Activated naive CD4-positive, alpha-beta T cell (primary cell): ENCODE measurements around the gene RFTN1.
"Not testable (repeated sequence)": the region's sequence is repeated elsewhere in the genome, so short reads cannot be mapped to it uniquely, and the experiment has no call there.

ENCODE experiments used
- DNase-seq, 4 experiments: peaks; one replicate each; lab custom pipeline; 2025; lab: John Stamatoyannopoulos, UW

RFTN1 gene

DNA sequence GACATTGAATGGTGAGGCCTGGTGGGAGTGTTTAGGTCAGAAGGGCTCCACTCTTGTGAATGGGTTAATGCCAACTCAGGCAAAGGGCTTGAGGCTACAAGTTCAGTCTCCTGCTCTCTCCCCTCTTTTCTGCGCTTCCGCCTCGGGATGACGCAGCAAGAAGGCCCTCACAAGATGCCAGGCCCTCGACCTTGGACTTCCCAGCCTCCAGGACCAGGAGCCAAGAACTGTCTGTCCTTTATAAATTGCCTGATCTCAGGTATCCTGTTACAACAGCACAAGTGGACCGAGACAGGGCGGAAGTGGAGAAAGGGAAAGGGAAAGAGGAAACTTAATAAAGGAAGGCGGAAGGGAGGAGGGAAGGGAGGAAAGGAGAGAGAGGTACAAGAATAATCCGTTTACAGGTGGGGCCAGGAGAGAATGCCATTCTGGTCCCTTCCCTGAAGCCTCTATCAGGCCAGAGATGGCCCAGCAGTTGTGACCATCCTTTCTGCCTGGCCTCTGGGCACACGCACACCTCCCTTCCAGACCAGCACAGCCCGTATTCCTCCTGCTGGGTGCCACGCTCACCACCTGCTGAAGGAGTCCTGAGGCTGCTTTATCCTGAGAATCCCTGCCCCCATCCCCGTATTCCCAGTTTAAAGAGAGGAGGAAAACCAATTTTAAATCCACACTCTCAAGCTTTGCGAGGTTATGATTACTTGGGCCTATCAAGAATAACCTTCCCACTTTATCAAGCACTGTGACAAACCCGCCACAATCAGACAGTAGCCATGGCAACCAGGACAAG, 184.3 kb downstream of the RFTN1 start:
- DNase-seq: no peak

DNA sequence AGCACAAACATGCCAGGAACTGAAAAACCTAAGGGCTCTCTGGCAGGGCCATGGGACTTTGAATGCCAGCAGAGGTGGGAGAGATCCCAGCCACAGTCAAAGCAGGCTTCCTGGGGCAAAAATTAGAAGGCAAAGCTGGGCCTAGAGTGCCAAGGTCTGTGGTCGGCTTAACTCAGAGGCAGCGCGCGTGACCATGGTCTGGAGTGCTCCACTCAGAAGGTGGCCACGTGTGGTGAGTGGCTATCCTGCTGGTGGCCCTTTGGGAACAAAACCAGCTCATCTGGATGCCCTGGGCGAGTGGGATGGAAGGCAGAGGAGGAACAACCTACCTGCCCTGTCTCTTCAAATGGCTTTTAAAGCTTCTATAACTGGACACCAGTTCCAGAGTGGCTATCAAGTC, 185.4 kb downstream of the RFTN1 start:
- no peak for DNase-seq

DNA sequence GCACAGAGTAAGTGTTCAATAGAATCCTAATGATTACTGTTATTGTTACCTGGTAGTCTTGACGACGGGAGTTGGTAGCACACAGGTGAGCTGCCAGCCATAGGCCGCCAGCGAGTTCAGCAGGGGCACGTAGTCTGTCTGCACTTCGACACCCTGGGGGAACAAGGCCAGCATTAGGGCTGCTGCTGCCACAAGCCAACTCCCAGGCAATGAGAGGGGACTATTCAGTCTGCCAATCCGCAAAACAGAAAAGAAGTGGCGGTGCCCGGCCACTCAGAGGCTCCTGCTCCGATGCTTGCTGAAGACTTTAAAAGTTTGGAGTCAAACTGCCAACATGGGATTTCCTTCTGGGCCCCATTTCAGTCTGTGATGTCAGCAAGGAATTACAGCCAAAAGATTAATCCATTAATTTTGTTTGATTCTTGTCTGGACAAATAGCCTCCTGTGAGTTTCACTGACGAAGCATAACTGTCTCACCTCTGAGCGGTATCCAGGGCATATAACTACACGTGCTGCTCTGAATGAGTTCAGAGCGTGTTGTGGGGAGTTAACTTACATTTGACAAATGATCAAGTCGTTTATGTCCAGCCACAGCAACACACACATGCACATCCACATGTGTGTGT, 186.7 kb downstream of the RFTN1 start:
- no peak for DNase-seq

DNA sequence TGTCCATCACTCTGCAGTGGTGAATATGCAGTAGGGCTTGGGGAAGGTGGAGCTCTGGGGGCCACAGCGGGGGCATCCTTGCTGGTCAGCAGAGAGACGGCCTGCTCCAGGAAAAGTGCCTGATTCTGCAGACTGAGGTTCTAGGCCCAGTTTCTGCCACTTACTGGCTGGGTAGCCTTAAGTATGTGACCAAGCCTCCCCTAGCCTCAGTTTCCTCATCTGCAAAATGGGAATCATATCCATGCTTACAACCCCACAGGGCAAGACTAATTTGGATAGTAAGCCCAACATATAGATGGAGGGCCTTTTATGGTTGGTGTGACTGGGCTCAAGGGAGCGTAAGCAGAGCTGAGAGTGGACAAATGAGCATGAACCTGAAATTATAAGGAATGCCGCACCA, 187.6 kb downstream of the RFTN1 start:
- DNase-seq: no peak

DNA sequence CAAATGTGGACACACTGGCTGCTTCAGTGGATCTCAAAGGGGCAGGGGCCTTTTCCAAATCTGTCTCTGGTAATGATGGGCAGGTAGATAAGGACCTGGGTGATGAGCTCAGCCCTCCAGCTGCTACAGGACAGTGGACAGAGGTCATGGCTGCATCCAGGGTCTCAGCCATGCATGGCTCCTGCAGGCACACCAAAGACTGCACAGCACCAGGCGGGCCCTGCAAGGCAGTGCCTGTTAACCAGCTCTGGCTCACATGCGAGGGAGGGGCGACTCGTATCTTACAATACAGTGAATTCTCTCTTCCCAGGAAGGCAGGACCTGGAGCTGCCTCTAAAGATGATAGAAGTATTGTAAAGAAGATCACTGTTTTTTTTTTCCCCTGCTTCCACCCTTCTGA, 189.8 kb downstream of the RFTN1 start:
- no peak for DNase-seq

DNA sequence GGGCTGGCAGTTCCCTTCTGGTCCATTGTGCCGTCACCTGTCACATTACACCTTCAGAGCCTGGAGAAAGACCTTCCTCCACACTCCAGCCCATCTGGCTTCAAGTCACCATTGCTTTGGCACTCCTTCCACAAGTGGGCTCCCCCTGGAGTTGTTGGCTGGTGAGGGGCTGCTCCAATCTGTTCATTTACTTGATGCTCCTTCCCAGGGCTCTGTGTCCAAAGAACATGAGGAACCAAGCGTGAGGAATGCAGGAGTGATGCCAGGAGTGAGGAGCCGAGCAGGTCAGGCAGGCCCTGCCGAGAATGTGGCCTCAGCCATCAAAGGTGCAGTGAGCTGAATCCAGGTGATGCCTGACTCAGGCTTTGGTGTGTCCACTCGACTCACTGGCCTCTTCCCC, 191.3 kb downstream of the RFTN1 start:
- DNase-seq: no peak

DNA sequence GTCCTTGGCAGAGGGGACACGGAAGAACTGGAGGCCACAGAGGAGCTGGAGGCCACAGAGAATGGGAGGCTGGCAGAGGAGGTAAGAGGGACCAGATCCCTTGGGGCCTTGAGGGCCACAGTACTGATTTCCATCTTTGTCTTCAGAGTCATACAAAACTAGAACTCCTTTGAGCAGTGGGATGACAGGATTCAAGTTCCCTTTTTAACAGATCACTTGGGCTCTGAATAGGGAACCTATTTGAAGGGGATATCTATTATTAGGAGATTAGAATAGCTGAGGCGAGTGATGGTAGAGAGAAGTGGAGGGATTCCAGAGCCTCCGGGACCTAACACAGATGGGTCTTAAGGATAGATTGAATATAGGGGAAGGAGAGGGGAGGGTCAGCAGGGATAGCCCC, 192.8 kb downstream of the RFTN1 start:
- DNase-seq: no peak

DNA sequence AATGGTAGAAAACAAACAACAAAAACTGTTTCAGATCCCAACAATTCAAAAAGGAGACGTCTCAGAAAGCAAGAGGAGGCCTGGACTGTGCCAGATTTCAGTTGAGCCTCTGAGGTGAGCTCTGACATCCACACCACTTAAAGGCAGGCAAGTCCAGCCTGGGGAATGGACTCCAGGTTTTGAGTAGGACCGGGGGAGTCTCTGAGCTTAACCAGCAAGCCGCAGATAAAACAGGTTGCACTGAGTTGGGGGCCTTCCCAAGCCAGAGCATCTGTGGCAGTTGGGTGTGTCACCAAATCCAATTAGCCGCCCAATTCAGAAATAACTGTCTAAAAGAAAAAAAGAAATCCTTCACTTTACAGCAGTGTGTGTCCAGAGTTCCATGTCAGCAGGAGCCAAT, 193.8 kb downstream of the RFTN1 start:
- no peak for DNase-seq

DNA sequence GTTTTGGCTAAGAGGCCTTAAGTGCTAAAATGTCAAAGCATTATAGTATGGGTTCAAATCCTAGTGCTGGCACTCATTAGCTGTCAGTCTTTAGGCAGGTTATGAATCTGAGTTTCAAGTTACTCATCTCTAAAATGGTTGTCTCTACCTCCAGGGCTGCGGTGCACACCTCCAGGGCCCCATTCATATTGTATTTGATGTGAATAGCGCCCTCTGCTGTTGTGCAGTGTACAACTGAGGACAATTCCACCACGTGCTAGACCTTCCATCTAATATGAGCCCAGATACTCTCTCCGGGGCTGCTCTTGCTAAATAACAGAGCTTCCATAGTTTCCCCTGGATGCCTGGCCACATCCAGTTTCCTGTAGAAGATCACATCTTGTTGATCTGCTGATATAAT, 194.2 kb downstream of the RFTN1 start:
- DNase-seq: peak; percentile 34 to 60 (median 48)

DNA sequence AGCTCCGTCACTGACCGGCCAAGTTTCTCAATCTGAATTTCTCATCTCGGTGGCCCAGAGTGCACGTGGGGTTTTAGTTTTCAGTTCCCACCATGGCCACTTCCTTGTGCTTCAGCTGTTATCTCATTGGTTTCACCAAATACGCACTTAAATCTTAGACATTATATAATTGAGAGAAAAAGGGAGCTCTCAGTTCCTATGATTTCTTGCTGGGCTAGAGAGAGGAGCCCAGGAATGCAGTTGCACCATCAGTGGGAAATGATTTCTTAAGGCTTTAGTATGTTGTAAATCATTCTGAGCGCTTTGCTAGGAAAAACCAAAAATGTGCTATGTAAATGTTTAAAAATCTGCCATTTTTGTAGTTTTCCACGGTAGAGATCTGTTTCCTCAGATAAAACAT, 195.3 kb downstream of the RFTN1 start:
- DNase-seq: no peak

DNA sequence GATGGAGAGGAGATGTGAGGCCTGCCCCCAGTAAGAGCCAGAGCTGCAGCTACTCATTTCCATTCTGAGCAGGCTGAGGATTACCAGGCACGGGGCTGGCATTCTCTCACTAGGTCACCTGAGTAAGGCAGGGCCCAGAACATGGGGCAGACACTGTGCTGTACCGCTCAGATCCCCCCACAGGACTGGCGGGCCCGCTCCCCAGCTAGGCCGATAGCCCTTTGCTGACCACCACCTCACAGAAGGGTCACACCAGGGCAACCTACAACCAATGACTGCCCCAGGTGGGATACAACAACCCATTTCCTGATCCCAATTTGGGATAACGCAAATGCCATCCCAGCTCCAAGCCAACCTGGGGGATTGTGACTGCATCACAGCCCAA, 195.9 kb downstream of the RFTN1 start:
- DNase-seq: no peak

DNA sequence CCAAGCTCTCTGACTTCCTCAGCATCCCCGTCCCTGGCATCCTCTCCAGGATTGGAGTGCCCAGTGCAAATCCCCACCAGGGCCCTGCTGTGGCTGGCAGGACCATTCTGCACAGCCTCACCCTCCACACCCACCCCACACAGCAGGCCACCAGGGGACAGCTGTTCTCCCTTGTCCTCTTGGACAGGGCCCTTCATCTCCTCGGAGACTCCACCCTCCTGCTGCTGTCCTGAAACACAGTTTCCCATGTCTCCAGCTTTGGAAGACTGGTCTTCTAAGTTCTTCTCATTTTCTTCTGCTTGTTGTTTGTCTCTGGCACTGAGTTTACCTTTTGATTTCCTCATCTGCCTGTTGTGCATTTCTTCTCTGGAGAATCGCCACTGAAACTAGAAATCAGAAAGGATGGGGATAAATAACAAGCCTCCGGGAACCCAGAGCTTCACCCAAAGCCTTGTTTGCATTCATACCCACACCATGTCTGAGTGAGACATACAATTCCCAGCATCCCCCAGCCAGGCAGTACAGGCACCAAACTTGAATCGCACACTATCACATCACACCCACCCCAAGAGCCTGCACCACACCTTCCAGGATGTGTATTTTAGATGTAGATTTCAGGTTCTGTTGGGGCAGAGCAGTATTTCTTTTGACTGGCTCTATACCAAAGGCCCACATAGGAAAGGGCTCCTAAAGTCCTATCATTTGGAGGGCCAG, 196.5 kb downstream of the RFTN1 start:
- no peak for DNase-seq

DNA sequence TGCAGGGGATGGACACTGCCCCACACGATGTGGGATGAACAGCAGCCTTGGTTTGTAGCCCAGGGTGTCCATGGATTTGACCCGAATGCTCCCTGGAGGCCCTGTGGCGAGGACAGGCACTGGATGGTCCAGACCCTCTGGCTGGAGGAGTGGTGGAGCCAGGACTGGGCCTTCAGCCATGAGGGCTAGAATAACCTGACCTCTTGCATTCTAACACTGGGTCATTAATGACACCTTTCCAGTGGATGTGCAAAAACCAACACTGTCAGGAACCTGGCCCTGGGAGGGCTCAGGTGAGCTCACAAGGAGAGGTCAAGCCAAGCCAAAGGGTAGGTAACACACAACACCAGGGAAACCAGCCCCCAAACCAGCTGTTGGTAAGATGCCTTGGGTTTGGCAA, 197.1 kb downstream of the RFTN1 start:
- DNase-seq: no peak

DNA sequence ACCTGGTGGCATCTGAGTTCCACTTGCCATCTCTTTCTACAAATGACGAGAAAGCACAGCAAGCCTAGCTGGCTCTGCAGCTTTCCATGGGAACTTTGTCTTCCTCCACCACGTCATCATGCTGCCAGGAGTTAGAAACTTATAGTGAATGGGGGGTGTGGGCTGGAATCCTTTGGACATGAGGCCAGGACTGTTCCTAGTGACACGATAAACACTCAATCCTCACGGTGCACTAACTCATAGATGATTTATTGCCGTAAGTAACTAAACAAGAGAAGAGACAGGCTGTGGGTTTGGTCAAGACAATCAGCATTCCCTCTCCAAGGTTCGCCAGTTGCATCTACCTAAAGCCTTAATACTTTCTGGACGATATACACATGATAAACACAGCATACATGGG, 197.9 kb downstream of the RFTN1 start:
- no peak for DNase-seq

DNA sequence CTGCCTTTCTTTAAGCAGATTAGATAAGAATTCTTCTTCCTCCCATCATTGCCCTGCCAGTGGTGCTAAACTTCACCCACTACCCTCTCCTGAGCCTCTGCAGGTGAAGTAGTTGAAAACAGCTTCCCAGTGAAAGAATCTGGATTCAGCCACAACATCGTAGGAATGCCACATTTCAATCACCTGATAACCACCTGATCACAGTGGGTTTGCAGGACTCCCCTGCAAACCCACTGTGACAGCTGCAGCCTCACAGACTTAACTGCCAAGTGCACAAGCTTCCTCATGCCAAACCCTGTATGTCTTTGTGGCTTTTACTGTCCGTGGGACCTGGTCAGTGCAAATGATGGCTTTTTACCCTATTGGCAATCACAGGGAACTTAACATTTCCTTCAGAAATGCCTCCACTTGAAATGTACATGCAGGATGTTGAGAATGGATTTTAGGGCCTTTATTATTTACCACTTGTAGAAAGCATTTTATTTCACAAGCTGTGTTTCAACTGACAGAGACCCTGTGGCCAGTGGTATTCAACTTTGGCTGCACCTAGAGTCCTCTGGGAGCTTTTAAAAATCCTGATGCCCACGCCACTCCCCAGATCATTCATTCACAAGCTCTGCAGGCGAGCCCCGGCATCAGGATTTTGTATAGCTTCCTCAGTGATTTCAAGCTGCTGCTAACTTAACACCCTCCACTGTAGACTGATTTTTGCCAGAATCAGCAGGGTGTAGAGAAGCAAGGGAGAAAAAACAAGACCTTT, 199.4 kb downstream of the RFTN1 start:
- DNase-seq: no peak

DNA sequence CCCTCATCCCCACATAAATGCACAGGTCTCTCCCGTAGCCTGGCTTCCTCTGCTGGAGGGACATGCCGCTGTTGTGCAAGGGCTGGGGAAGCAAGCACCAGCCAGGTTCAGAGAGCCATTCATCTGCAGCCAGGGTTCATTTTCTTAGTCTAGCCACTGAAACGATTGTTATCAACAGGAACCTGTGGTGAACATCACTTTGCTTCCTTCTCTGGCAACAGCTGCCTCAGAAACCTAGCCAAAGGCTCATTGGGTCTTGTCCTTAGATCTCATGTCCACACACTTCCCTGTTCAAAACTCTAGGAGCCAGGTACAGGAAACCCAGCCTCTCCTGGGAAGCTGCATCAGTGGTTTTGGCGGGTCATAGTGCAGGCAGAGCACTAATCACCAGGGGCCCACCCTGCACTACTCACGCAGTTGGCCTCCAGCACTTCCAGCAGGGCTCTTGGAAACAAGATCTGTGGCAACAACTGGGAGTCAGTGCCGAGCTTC, 201.5 kb downstream of the RFTN1 start:
- peak in 1 of 4 experiments; percentile 36 for DNase-seq

DNA sequence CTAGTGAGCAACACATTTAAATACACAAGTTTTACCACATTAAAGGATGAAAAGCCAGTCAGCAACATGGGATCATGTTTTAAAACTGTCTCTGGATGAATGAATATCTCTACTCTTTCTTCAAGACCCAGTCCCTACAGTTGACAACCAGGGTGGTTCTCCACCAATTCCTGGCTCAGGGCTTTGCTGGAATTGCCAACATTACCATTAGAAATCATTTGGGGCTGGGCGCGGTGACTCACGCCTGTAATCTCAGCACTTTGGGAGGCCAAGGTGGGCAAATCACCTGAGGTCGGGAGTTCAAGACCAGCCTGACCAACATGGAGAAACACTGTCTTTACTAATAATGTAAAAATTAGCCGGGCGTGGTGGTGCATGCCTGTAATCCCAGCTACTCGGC, 203.0 kb downstream of the RFTN1 start:
- not testable (repeated sequence) for DNase-seq

DNA sequence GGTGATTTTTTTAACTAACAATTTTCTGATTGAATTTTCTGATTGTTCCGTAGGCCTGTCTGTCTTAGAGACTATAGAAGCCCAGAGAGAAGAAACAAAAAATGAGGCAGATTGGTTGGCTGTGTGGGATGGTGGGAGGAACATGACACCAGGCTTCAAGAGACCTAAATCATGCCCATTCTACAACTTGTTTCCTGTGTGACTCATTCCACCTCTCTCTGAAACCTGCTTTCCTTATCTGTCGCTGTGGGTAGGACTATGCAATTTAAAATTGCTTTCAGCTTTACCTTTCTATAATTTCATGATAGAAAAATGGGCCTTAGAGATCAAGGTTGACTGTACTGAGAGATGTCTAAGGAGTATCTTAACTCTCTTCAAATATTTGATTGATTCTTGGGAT, 203.9 kb downstream of the RFTN1 start:
- no peak for DNase-seq

DNA sequence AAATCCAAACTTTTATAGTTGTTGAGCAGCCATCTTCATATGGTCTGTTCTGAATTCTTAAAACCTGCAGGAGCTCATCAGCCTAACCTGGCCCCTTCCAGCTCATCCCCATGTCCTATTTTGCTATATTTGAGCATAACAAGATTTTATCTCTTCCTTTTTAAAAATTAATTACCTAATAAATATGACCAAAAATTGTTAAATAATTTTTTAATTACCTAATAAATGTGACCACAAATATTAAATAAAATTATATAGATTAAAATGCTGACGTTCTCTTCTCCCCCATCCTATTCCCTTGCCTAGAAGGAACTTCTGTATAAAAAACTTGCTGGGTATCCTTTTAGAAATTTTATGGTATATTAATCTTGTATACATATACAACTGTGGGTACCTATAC, 204.8 kb downstream of the RFTN1 start:
- DNase-seq: no peak

DNA sequence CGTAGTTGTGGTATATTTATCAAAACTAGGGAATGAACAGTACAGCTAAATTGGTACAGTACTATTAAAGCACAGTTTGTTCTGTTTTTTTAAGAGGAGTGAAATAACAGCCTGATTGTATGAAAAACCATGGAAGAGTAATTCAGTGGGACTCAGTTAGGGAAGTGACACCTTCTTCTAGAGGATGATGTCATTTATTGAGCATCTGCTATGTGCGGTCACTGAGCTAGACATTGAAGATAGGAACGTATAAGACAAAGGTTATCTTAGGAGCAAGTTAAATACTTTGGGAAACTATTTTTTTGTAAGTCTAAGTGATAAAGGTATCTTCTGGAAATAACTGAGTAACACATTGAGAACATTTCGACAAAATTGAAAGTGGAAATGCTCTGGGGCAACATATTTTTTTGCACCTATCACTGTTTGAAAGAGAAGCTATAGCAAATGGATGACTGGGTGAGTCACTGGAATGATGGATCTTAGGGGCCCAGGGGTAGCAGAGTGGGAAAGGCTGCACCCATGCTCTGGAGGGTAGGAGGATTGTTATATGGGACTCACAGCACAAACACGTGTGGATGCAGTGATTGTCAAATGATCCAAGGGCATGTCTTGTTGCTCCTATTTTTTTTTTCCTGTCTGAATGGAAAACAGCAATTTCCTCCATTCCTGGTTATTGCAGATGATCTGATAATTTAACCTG, 205.5 kb downstream of the RFTN1 start:
- DNase-seq: no peak

DNA sequence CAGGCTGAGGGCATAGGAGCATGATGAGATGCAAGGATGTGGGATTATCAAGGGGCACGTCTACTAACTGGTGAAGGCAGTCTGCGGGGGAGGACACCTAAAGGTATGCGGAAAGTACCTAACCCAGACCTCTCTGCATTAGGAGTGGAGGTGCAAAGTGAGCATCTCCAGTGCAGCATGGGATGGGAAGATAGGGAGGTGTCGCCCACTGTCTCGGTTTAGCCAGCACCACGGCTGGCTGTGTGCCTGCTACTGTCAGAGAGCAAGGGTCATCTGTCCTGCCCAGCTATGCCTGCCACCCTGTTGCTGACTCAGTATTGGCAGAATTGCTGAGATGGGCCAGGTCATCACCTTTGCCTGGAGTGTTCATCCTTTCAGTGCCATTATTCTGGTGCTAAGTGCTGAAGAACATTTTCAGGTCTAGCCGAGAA, 208.4 kb downstream of the RFTN1 start:
- no peak for DNase-seq
